SK-N-SH (cell line): ENCODE results near the gene TAF4. TPM values are rescaled to one million over a fixed set of nuclear protein-coding genes. Genes with fewer than 3 reads are reported as not detected.
A peak's percentile ranks its signal among the peaks of the same experiment; 100 is the strongest.

Source experiments
- CTCF ChIA-PET: fragments of 300-600, 350-600 bp; formaldehyde crosslinking; extraction: SDS; loops from one replicate; lab custom pipeline; 2021; lab: Yijun Ruan, JAX
- POLR2A ChIA-PET: fragments of 350-600 bp; sonication (Branson Sonifier 250); formaldehyde crosslinking; extraction: SDS; loops from one replicate; lab custom pipeline; 2020; ENCODE audit warnings: antibody characterized with exemption, inconsistent platforms; lab: Yijun Ruan, JAX
- DNase-seq: peaks from one replicate; pipeline ENCODE4 v3.0.0; 2012
- H2AFZ ChIP-seq: fragments of 200-600 bp; sonication (generic); 2 replicates; pipeline ENCODE4 v1.8.1; 2016; ENCODE audit warnings: antibody characterized with exemption, mild to moderate bottlenecking, low read depth
- H3F3A ChIP-seq: fragments of 200-600 bp; sonication (generic); replicated peaks from 2 replicates; pipeline ENCODE3; 2016; ENCODE audit warnings: antibody characterized with exemption, mild to moderate bottlenecking; ENCODE audit not compliant: insufficient read depth
- H3K27ac ChIP-seq, 2 experiments: fragments of 200-500 bp in 1 of 2; fragments of 200-600 bp in 1 of 2; sonication (Bioruptor generic) in 1 of 2; sonication (generic), shearing (Covaris generic) in 1 of 2; 2 replicates each; pipeline versions ENCODE4 v1.5.1 to v1.6.1; 2014 to 2016; ENCODE audit warnings: low read depth in 2 of 2, inconsistent platforms in 1 of 2, low read length in 1 of 2, mild to moderate bottlenecking in 1 of 2, mixed read lengths in 1 of 2
- H3K27me3 ChIP-seq: fragments of 200-600 bp; sonication (generic), shearing (Covaris generic); 2 replicates; pipeline ENCODE4 v1.6.1; 2016; ENCODE audit warnings: mixed run types; ENCODE audit not compliant: insufficient read depth
- H3K36me3 ChIP-seq, 2 experiments: fragments of 200-500 bp in 1 of 2; fragments of 200-600 bp in 1 of 2; sonication (Bioruptor generic) in 1 of 2; sonication (generic) in 1 of 2; replicated peaks in 1 of 2; 2 replicates each; pipeline versions ENCODE3 to v1.5.1; 2014 to 2016; ENCODE audit warnings: low read length in 1 of 2, mild to moderate bottlenecking in 1 of 2; ENCODE audit not compliant: insufficient read depth in 2 of 2, control insufficient read depth in 1 of 2
- H3K4me1 ChIP-seq, 2 experiments: fragments of 200-500 bp in 1 of 2; fragments of 200-600 bp in 1 of 2; sonication (Bioruptor generic) in 1 of 2; sonication (generic), shearing (Covaris generic) in 1 of 2; 2 replicates each; pipeline versions ENCODE4 v1.5.1 to v1.6.1; 2014 to 2016; ENCODE audit warnings: low read depth in 1 of 2, low read length in 1 of 2, mixed run types in 1 of 2; ENCODE audit not compliant: insufficient read depth in 2 of 2, control insufficient read depth in 1 of 2
- H3K4me2 ChIP-seq: fragments of 200-600 bp; sonication (generic), shearing (Covaris generic); 2 replicates; pipeline ENCODE4 v1.6.1; 2017; ENCODE audit warnings: mixed run types
- H3K4me3 ChIP-seq, 2 experiments: fragments of 200-500 bp in 1 of 2; fragments of 200-600 bp in 1 of 2; sonication (Bioruptor generic) in 1 of 2; sonication (generic), shearing (Covaris generic) in 1 of 2; 2 replicates each; pipeline versions ENCODE4 v1.5.1 to v1.8.1; 2014 to 2016; ENCODE audit warnings: low read depth in 2 of 2, inconsistent platforms in 1 of 2, low read length in 1 of 2, mild to moderate bottlenecking in 1 of 2, mixed read lengths in 1 of 2, moderate library complexity in 1 of 2
- H3K79me2 ChIP-seq: fragments of 200-600 bp; sonication (generic); 2 replicates; pipeline ENCODE4 v1.8.1; 2017; ENCODE audit warnings: mild to moderate bottlenecking; ENCODE audit not compliant: insufficient read depth
- H3K9ac ChIP-seq: fragments of 200-600 bp; sonication (generic); 2 replicates; pipeline ENCODE4 v1.6.1; 2017; ENCODE audit warnings: mixed run types
- H3K9me2 ChIP-seq: fragments of 200-600 bp; sonication (generic); 2 replicates; pipeline ENCODE4 v1.6.1; 2017; ENCODE audit warnings: mixed run types
- H3K9me3 ChIP-seq: fragments of 200-600 bp; sonication (generic); 2 replicates; pipeline ENCODE4 v1.6.1; 2017; ENCODE audit warnings: mixed run types, mild to moderate bottlenecking, moderate library complexity
- H4K20me1 ChIP-seq: fragments of 200-600 bp; sonication (generic); 2 replicates; pipeline ENCODE4 v1.6.1; 2017; ENCODE audit warnings: mild to moderate bottlenecking, mixed run types; ENCODE audit not compliant: insufficient read depth
- FOSL2 ChIP-seq: IDR thresholded peaks from 2 replicates; pipeline ENCODE4 v1.4.0; 2012; ENCODE audit warnings: low read depth, mild to moderate bottlenecking, moderate library complexity, borderline replicate concordance
- FOXM1 ChIP-seq: IDR thresholded peaks from 2 replicates; pipeline ENCODE4 v1.4.0; 2012; ENCODE audit warnings: low read depth, mild to moderate bottlenecking
- IRF3 ChIP-seq: fragments of 150-350 bp; IDR thresholded peaks from 2 replicates; pipeline ENCODE4 v1.6.1; 2016; ENCODE audit warnings: mild to moderate bottlenecking, low read depth, low read length
- JUND ChIP-seq: IDR thresholded peaks from 2 replicates; pipeline ENCODE4 v1.4.0; 2012
- POLR2AphosphoS5 ChIP-seq: IDR thresholded peaks from 2 replicates; pipeline ENCODE4 v1.6.1; 2012; ENCODE audit warnings: low read depth, low read length
- RCOR1 ChIP-seq: fragments of 150-350 bp; IDR thresholded peaks from 2 replicates; pipeline ENCODE4 v1.6.1; 2017; ENCODE audit warnings: antibody characterized with exemption, low read length
- REST ChIP-seq: IDR thresholded peaks from 2 replicates; pipeline ENCODE4 v1.6.1; 2012; ENCODE audit warnings: mild to moderate bottlenecking, low read depth, low read length, moderate library complexity
- RXRA ChIP-seq: IDR thresholded peaks from 2 replicates; pipeline ENCODE4 v1.4.0; 2012; ENCODE audit warnings: low read depth, mild to moderate bottlenecking, borderline replicate concordance
- SIN3A ChIP-seq: IDR thresholded peaks from 2 replicates; pipeline ENCODE4 v1.6.1; 2012; ENCODE audit warnings: low read depth, mild to moderate bottlenecking, low read length, moderate library complexity, borderline replicate concordance
- TAF1 ChIP-seq: IDR thresholded peaks from 2 replicates; pipeline ENCODE4 v1.6.1; 2012; ENCODE audit warnings: low read depth, mild to moderate bottlenecking, low read length, moderate library complexity, borderline replicate concordance
- USF1 ChIP-seq: IDR thresholded peaks from 2 replicates; pipeline ENCODE4 v1.4.0; 2012; ENCODE audit warnings: low read depth, borderline replicate concordance
- WGBS: methylation state at CpG from one replicate; pipeline ENCODE4 v1.1.6; 2017; ENCODE audit warnings: low lambda C conversion rate; 5-methylcytosine and 5-hydroxymethylcytosine counted together
- polyA plus RNA-seq, 3 experiments: library from polyadenylated mRNA; depleted of rRNA; stranded (reverse); fragments of >200 nt; gene quantifications; 2 replicates each; pipeline ENCODE4 v1.2.3, GENCODE V29; 2012

Gene TAF4
- polyA plus RNA-seq, 1 of the 3 experiments (the other 2 are of a cell fraction): 4.8 TPM

- ChIA-PET POLR2A (interaction anchor here (1.5 kb wide), 1 partner anchor 35 kb away, joined by 5 read pairs; no protein-coding TSS in a partner anchor), CTCF (interaction anchor here (1.4 kb wide), 1 partner anchor 21 kb away, joined by 5 read pairs; no protein-coding TSS in a partner anchor)
- Histone ChIP-seq H2AFZ (no peak overlapping the region), H3K4me3 (no peak overlapping the region), H3K9me3 (no peaks in the 10 kb centered on the region), H3F3A (no peaks in the 10 kb centered on the region), H3K27ac (peak overlapping the region in 1 of 2 experiments; percentile 86; a peak in 2 of 4 replicates), H3K9me2 (no peaks in the 10 kb centered on the region), H3K79me2 (peaks cover 90% of the 10 kb centered on the region), H3K27me3 (no peaks in the 10 kb centered on the region), H3K9ac (no peak overlapping the region), H3K4me1 (peaks cover 0 to 50% of the 10 kb centered on the region in 2 experiments; a peak in 1 of 4 replicates), H3K36me3 (no peaks in the 10 kb centered on the region), H4K20me1 (peaks cover 64% of the 10 kb centered on the region), H3K4me2 (no peak overlapping the region)
- no peak for TF ChIP-seq IRF3
- TF ChIP-seq RCOR1: no peak
- TF ChIP-seq FOSL2: no peak
- no peak for TF ChIP-seq POLR2AphosphoS5
- TF ChIP-seq RXRA: no peak
- TF ChIP-seq SIN3A: no peak
- TF ChIP-seq FOXM1: no peak
- no peak for TF ChIP-seq USF1
- TF ChIP-seq JUND: no peak
- no peak for TF ChIP-seq REST
- TF ChIP-seq TAF1: no peak
- DNase-seq: no peak
- 94% methylated on average over 15 of the region's 15 CpGs for WGBS
Observed at GRCh38 chr20:62031462-62032092, 34.1 kb downstream of the TAF4 start.
